Keratinocyte (primary cell): Measurements from ENCODE around the gene PLCL2.

Experiments used
- EZH2 ChIP-seq: IDR thresholded peaks from one replicate; pipeline ENCODE4 v1.6.1; 2012; ENCODE audit warnings: inconsistent platforms, mild to moderate bottlenecking, low read length, moderate library complexity
- TF ChIP-seq, protein P1 (sequence below), 3 experiments: IDR thresholded peaks in 1 of 3; conservative IDR thresholded peaks in 1 of 3; optimal IDR thresholded peaks in 1 of 3; 2 replicates in 2 of 3; 3 replicates in 1 of 3; pipeline versions ENCODE3 to v1.5.1; 2011; ENCODE audit warnings: low read length in 3 of 3, mild to moderate bottlenecking in 3 of 3, moderate library complexity in 2 of 3, control low read depth in 1 of 3, inconsistent platforms in 1 of 3; ENCODE audit not compliant: insufficient read depth in 2 of 3; ENCODE audit errors: extremely low read depth in 1 of 3

DNA sequence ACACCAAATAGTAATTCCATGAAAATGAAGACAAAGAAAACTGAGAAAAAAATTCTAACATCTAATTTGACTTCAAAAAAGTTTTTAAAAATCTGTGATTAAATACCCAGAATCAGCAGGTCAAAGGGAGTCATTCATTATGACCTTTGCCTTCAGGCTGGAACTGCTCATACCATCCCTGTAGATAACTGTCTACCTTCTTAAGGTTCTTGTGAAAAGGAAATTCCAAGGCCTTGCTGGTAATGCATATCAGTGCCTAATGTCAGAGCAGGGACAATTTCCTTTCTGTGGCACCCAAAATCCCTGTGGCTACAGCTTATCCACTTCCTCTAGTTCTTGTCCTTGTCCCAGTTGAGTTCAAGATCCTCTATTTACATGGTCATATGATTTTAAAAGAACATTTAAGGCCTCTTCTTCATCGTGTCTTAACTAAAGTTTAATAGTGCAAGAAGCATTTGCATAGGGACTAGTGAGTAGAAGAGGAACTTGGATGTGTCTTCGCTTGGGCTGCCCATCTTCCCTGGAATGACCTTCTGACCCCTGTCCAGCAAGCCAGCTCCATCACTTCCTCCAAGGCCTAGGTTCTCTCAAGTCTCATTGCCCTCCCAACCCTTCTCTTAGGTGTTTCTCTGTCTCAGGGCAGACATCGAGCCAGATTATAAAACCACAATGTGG lies 8.7 kb upstream of the PLCL2 start:
- TF ChIP-seq, protein P1, sequence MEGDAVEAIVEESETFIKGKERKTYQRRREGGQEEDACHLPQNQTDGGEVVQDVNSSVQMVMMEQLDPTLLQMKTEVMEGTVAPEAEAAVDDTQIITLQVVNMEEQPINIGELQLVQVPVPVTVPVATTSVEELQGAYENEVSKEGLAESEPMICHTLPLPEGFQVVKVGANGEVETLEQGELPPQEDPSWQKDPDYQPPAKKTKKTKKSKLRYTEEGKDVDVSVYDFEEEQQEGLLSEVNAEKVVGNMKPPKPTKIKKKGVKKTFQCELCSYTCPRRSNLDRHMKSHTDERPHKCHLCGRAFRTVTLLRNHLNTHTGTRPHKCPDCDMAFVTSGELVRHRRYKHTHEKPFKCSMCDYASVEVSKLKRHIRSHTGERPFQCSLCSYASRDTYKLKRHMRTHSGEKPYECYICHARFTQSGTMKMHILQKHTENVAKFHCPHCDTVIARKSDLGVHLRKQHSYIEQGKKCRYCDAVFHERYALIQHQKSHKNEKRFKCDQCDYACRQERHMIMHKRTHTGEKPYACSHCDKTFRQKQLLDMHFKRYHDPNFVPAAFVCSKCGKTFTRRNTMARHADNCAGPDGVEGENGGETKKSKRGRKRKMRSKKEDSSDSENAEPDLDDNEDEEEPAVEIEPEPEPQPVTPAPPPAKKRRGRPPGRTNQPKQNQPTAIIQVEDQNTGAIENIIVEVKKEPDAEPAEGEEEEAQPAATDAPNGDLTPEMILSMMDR (optimal IDR thresholded peaks at IDR 0.05 in 1 of 3, IDR thresholded peaks at IDR 0.05 in 1 of 3, conservative IDR thresholded peaks at IDR 0.05 in 1 of 3; ENCODE audit: extremely low read depth in 1 of 3, insufficient read depth in 2 of 3, low read length in 3 of 3), result no peak
- TF ChIP-seq EZH2, result no peak
